GM18520 (cell line): ENCODE measurements around the gene ZNF529.

Experiments used
- ATAC-seq: cut with Tn5 transposase; IDR thresholded peaks from one replicate; pipeline ENCODE4 v1.9.1; 2021; ENCODE audit not compliant: unreplicated experiment

The ZNF529 gene

DNA sequence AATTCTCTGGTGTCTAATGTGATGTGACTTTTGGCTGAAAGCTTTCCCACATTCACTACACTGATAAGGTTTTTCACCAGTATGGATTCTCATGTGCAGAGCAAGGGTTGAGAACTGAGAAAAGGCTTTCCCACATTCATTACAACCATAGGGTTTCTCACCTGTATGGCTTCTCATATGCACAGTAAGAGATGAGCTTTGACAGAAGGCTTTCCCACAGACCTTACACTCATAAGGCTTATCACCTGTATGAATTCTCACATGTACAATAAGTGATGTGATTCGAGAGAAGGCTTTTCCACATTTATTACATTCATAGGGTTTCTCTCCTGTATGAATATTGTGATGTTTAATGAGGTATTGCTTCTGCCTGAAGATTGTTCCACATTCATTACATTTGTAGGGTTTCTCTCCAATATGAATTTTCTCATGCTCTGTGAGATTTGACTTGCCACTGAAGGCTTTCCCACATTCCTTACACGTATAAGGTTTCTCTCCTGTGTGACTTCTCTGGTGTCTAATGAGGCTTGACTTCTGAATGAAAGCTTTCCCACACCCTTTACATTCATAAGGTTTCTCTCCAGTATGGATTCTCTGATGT is 59.0 kb downstream of the ZNF529 start:
- no peak for ATAC-seq

DNA sequence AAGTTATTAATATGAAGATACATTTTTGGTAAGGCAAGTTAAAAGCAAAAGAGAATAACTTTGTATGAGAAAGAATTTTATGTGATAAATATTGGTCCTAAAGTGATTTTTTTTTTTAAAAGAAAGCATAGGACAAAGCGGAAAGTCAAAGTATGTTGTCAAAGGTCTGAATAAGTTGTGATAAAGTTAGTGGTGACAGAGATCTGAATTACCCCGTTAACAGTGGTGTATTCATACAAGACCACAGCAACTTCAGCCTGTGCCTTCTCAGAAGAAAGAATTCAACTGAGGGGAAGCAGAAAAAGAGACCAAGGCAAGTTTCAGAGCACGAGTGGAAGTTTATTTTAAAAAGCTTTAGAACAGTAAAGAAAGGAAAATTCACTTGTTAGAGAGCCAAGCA is 64.8 kb downstream of the ZNF529 start:
- no peak for ATAC-seq

DNA sequence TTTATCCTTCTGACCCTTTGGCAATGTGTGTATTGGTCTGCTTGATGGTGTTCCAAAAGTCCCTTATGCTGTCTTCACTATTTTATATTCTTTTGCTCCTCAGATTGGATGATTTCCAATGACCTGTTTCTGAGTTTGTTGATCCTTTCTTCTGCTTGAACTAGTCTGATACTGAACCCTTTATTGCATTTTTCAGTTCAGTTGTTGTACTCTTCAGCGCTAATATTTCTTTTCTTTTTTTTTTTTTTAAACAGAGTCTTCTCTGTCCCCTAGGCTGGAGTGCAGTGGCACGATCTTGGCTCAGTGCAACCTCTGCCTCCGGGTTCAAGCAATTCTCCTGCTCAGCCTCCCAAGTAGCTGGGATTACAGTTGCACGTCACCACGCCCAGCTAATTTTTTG is 71.1 kb downstream of the ZNF529 start:
- ATAC-seq, result no peak

DNA sequence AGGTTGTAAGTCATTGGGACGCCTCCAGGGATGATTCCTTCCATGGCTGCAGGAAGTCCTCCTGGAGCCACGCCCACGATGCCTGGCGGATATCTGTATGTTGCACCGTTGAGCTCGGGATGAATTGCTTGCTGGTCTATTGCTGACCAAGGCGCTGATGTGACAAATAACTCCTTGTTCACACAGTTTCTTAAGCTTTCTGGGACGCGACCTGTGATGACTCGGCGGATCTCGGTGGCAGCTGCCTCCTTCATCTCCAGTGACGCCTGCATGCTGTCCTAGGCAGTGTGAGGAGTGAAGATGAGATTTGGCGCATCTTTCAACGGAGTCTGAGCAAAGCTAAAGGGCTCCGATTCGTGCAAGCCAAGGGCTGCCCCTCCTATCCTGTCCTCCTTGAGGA is 76.1 kb downstream of the ZNF529 start:
- ATAC-seq, result no peak
